ENCODE results near the gene MBOAT7.
A peak's percentile ranks its signal among the peaks of the same experiment; 100 is the strongest.
"Not testable (repeated sequence)": the region's sequence is repeated elsewhere in the genome, so short reads cannot be mapped to it uniquely, and the experiment has no call there.

The MBOAT7 gene

GRCh38 chr19:54186351-54186750, 3.0 kb downstream of the MBOAT7 start:
- DNase-seq, result no peak

- DNase-seq, result no peak
Observed at GRCh38 chr19:54183431-54183830, 5.9 kb downstream of the MBOAT7 start.

- not testable (repeated sequence) for DNase-seq
Observed at GRCh38 chr19:54181894-54182293, 7.5 kb downstream of the MBOAT7 start.

- DNase-seq, result no peak
Observed at GRCh38 chr19:54180691-54181091, 8.7 kb downstream of the MBOAT7 start.

- peak; percentile 82 for DNase-seq
Observed at GRCh38 chr19:54179921-54180461, 9.4 kb downstream of the MBOAT7 start.

- DNase-seq, result no peak
Observed at GRCh38 chr19:54179262-54179852, 10.0 kb downstream of the MBOAT7 start.

GRCh38 chr19:54178581-54179261, 10.7 kb downstream of the MBOAT7 start:
- DNase-seq, result peak; percentile 19

- DNase-seq, result no peak
Observed at GRCh38 chr19:54173951-54174834, 15.2 kb downstream of the MBOAT7 start.

GRCh38 chr19:54173359-54173699, 16.1 kb downstream of the MBOAT7 start:
- no peak for DNase-seq

GRCh38 chr19:54172471-54173358, 16.7 kb downstream of the MBOAT7 start, which contains the start of gene TMC4:
Gene TMC4, minus strand, starts transcription at chr19:54173160. Its CDS starts 43 bp downstream, at chr19:54173117.
- peak; percentile 94 for DNase-seq

- not testable (repeated sequence) for DNase-seq
Observed at GRCh38 chr19:54171736-54172431, 17.5 kb downstream of the MBOAT7 start.

- DNase-seq, result no peak
Observed at GRCh38 chr19:54169149-54169740, 20.1 kb downstream of the MBOAT7 start.

GRCh38 chr19:54168174-54168917, 21.0 kb downstream of the MBOAT7 start:
- peak; percentile 86 for DNase-seq

- DNase-seq, result no peak
Observed at GRCh38 chr19:54165222-54165621, 24.2 kb downstream of the MBOAT7 start.

- peak; percentile 82 for DNase-seq
Observed at GRCh38 chr19:54164369-54165068, 24.9 kb downstream of the MBOAT7 start.

- DNase-seq, result no peak
Observed at GRCh38 chr19:54162884-54163283, 26.5 kb downstream of the MBOAT7 start.

GRCh38 chr19:54162241-54162805, 27.1 kb downstream of the MBOAT7 start:
- DNase-seq, result peak; percentile 88

GRCh38 chr19:54160854-54161253, 28.5 kb downstream of the MBOAT7 start:
- DNase-seq, result peak; percentile 56

- peak; percentile 56 for DNase-seq
Observed at GRCh38 chr19:54160182-54160811, 29.1 kb downstream of the MBOAT7 start.

Measured in NCI-H146 (cell line).